ENCODE results near the gene SH2D3C. TPM values are rescaled to one million over a fixed set of nuclear protein-coding genes. Genes with fewer than 3 reads are reported as not detected.
A peak's percentile ranks its signal among the peaks of the same experiment; 100 is the strongest.

Gene SH2D3C
- total and polyA plus RNA-seq, 2 of the 8 experiments (the other 6 are each of a cell fraction or from before 2014, with no cell fraction given), result 6.4 to 8.1 TPM

GRCh38 chr9:127753622-127754021 is 24.8 kb downstream of the SH2D3C start:
- Histone ChIP-seq H3K23me2 (ENCODE audit: low read depth, low read length) (peaks cover 13% of the 10 kb centered on the region; the same call in 1 of the 2 replicates), H2AK5ac (ENCODE audit: low read depth, low read length) (no peak overlapping the region), H2BK5ac (ENCODE audit: low read depth, low read length) (no peak overlapping the region), H3K79me2 (ENCODE audit: control insufficient read depth in 1 of 2, insufficient read depth in 2 of 2, low read length in 2 of 2) (no peaks in the 10 kb centered on the region), H3K23ac (ENCODE audit: insufficient read length) (no peak overlapping the region), H3K56ac (replicated peaks; ENCODE audit: insufficient read length, low read depth, low read length) (no peak overlapping the region), H3K4me2 (ENCODE audit: insufficient read depth in 1 of 2, low read depth in 2 of 2, low read length in 2 of 2) (peak overlapping the region in 1 of 2 experiments; percentile 98; a peak in 2 of 4 replicates), H3K36me3 (ENCODE audit: control insufficient read depth in 2 of 4, insufficient read depth in 4 of 4, low read length in 3 of 4) (no peaks in the 10 kb centered on the region; a peak in 2 of 8 replicates), H3K9ac (replicated peaks in 1 of 4; ENCODE audit: extremely low read depth in 1 of 4, low read depth in 3 of 4, low read length in 3 of 4) (no peak overlapping the region), H4K8ac (ENCODE audit: extremely low read depth, insufficient read depth, low read length) (no peak overlapping the region), H3K18ac (ENCODE audit: extremely low read depth, low read length) (no peak overlapping the region), H4K91ac (replicated peaks; ENCODE audit: insufficient read length, low read length) (no peak overlapping the region), H3K4ac (replicated peaks; ENCODE audit: insufficient read length, low read depth, low read length) (no peak overlapping the region), H3K27me3 (replicated peaks in 1 of 4; ENCODE audit: control insufficient read depth in 3 of 4, extremely low read depth in 1 of 4, insufficient read depth in 3 of 4, low read length in 3 of 4) (peaks cover 0 to 16% (median 8%) of the 10 kb centered on the region in 4 experiments; a peak in 6 of 7 replicates), H2AFZ (ENCODE audit: low read length) (no peak overlapping the region), H4K20me1 (replicated peaks in 1 of 2; ENCODE audit: control insufficient read depth in 1 of 2, insufficient read depth in 2 of 2, low read length in 2 of 2) (peaks cover 5 to 21% of the 10 kb centered on the region in 2 experiments), H3K79me1 (ENCODE audit: low read depth, low read length) (no peaks in the 10 kb centered on the region), H3K4me1 (replicated peaks in 1 of 4; ENCODE audit: control insufficient read depth in 3 of 4, insufficient read depth in 4 of 4, low read length in 3 of 4) (peaks cover 0 to 4% (median 1%) of the 10 kb centered on the region in 4 experiments; a peak in 4 of 7 replicates), H2BK20ac (ENCODE audit: low read length) (no peak overlapping the region), H3K27ac (ENCODE audit: low read depth, low read length) (no peak overlapping the region), H2BK12ac (ENCODE audit: low read depth, low read length) (0 out of 2 replicates have a peak overlapping the region, but pooled peaks have one; percentile 27), H3K9me3 (ENCODE audit: insufficient read depth in 2 of 2, low read depth in 1 of 2, low read length in 1 of 2) (no peaks in the 10 kb centered on the region), H2BK15ac (ENCODE audit: low read length) (no peak overlapping the region), H3K4me3 (ENCODE audit: extremely low read depth in 1 of 4, insufficient read depth in 2 of 4, low read depth in 3 of 4, low read length in 4 of 4) (peak overlapping the region in 2 of 4 experiments; percentile 74 to 79; a peak in 1 of 8 replicates), H4K5ac (ENCODE audit: insufficient read length, low read depth, low read length) (no peak overlapping the region), H2BK120ac (replicated peaks; ENCODE audit: low read depth, low read length) (no peak overlapping the region), H3K14ac (ENCODE audit: insufficient read length) (no peak overlapping the region)
- ChIA-PET POLR2A (ENCODE audit: partially characterized antibody) (interaction anchor here (0.7 to 2.4 kb wide), 6 partner anchors 9 to 50 kb away, joined by 3 to 12 read pairs (median 4); partner anchors contain the start of gene CDK9), CTCF (ENCODE audit: partially characterized antibody) (interaction anchor here (1.2 to 2.2 kb wide), 4 partner anchors 9 to 35 kb away, joined by 3 to 11 read pairs (median 6); no protein-coding TSS in a partner anchor)
- DNase-seq (ENCODE audit: low read depth in 1 of 2, low spot score in 2 of 2) (no peak), FAIRE-seq (no peak)
- no peak for TF ChIP-seq CTBP2 (IDR thresholded peaks at IDR 0.05; ENCODE audit: borderline replicate concordance, insufficient read depth, insufficient read length, low read length)
- TF ChIP-seq POLR2A (IDR thresholded peaks at IDR 0.05; ENCODE audit: control extremely low read depth in 1 of 2, low read depth in 2 of 2, low read length in 2 of 2), result 0 out of 3 replicates have a peak, but pooled peaks of 1 of the 2 experiments have one; percentile 4
- WGBS, 2 experiments (ENCODE audit: extremely low coverage in 1 of 2, insufficient coverage in 1 of 2, insufficient read length in 1 of 2, insufficient replicate concordance in 2 of 2, low coverage in 1 of 2, low lambda C conversion rate in 2 of 2, missing lambda C conversion rate in 1 of 2), result 69% methylated on average over 7 of the region's 8 CpGs; no CpG with 5 or more reads in 1 of the 2 experiments
